ENCODE data around the gene TMEM60.
"Not testable (repeated sequence)": the region's sequence is repeated elsewhere in the genome, so short reads cannot be mapped to it uniquely, and the experiment has no call there.

TMEM60 gene

GRCh38 chr7:77788327-77788902 is 9.8 kb downstream of the TMEM60 start:
- no peak for TF ChIP-seq CTCF (IDR thresholded peaks at IDR 0.05)

GRCh38 chr7:77786741-77787140 is 11.5 kb downstream of the TMEM60 start:
- H3K27ac ChIP-seq: peak overlapping the region; percentile 24
- TF ChIP-seq CTCF (IDR thresholded peaks at IDR 0.05) (no peak), ZFX (IDR thresholded peaks at IDR 0.05; ENCODE audit: borderline replicate concordance) (no peak)

More at GRCh38 chr7:77788327-77788902, 9.8 kb downstream of the TMEM60 start:
- H3K27ac ChIP-seq: no peak overlapping the region

GRCh38 chr7:77786018-77786417 is 12.2 kb downstream of the TMEM60 start:
- no peak overlapping the region for H3K27ac ChIP-seq
- TF ChIP-seq CTCF (IDR thresholded peaks at IDR 0.05) (no peak), ZFX (IDR thresholded peaks at IDR 0.05; ENCODE audit: borderline replicate concordance) (no peak)

- H3K27ac ChIP-seq: not testable (repeated sequence)
Measured at GRCh38 chr7:77784426-77784825, 13.8 kb downstream of the TMEM60 start.

- TF ChIP-seq ZFX (IDR thresholded peaks at IDR 0.05; ENCODE audit: borderline replicate concordance) (no peak), CTCF (IDR thresholded peaks at IDR 0.05) (no peak)
- H3K27ac ChIP-seq: no peak overlapping the region
Measured at GRCh38 chr7:77783545-77783944, 14.7 kb downstream of the TMEM60 start.

GRCh38 chr7:77783111-77783510 is 15.1 kb downstream of the TMEM60 start:
- no peak overlapping the region for H3K27ac ChIP-seq
- no peak for TF ChIP-seq ZFX (IDR thresholded peaks at IDR 0.05; ENCODE audit: borderline replicate concordance)
- no peak for TF ChIP-seq CTCF (IDR thresholded peaks at IDR 0.05)

- TF ChIP-seq CTCF (IDR thresholded peaks at IDR 0.05): no peak
- no peak for TF ChIP-seq ZFX (IDR thresholded peaks at IDR 0.05; ENCODE audit: borderline replicate concordance)
- no peak overlapping the region for H3K27ac ChIP-seq
Measured at GRCh38 chr7:77782383-77782782, 15.9 kb downstream of the TMEM60 start.

- TF ChIP-seq CTCF (IDR thresholded peaks at IDR 0.05): no peak
- TF ChIP-seq ZFX (IDR thresholded peaks at IDR 0.05; ENCODE audit: borderline replicate concordance): no peak
- no peak overlapping the region for H3K27ac ChIP-seq
Measured at GRCh38 chr7:77778535-77778934, 19.7 kb downstream of the TMEM60 start.
